Breast epithelium (tissue), 3 donors: ENCODE data around the gene RALGDS.

Source experiments
- CTCF ChIP-seq, 3 donors: fragments of 450-650 bp; IDR thresholded peaks; one replicate each; pipeline ENCODE4 v1.5.1; 2016 to 2017; ENCODE audit warnings: antibody characterized with exemption in 3 of 3, mild to moderate bottlenecking in 3 of 3, moderate library complexity in 3 of 3
- POLR2AphosphoS5 ChIP-seq, 3 donors: sonication (generic); formaldehyde crosslinking; IDR thresholded peaks; one replicate each; pipeline ENCODE4 v1.6.1; 2017; ENCODE audit warnings: antibody characterized with exemption in 3 of 3

GRCh38 chr9:133122605-133122934 lies 1.5 kb upstream of the RALGDS start:
- TF ChIP-seq CTCF (IDR thresholded peaks at IDR 0.05) = no peak
- no peak for TF ChIP-seq POLR2AphosphoS5 (IDR thresholded peaks at IDR 0.05)
